GM12872 (cell line): ENCODE data around the gene AKAP6.

Experiments
- TF ChIP-seq, protein P1 (sequence below): IDR thresholded peaks from 3 replicates; pipeline ENCODE4 v1.5.1; 2011; ENCODE audit warnings: low read depth, mild to moderate bottlenecking, low read length, moderate library complexity; ENCODE audit not compliant: insufficient read depth

AKAP6 gene

DNA sequence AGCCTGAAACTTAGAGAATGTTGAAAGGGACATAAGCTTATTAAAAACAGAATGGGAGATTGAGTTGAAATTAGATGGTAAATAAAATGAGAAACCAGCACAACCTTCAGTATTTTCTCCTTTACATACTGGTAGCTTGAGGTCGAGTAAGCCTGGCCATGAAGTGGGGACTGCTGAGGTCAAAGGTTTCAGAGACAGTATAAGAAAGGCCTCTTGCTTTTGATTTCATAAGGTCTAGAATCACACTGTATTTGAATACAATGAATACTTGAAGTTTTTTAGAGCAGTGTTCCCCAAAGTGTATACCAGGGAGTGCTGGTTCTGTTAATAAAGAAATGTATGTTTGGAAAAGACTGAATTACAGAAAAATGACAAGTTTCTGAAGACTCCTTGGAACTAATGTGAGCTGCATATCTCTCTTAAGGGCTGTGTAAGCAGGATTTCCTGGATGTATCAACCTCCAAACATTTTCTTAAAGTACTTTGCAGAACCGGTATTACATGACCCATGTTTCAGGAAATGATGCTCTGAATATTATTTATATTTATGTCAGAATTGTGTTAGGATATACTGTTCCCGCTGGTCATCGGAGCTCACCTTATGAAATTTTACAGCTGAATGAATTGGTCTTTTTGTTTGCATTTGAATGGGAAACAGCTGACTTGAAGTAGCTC, 85.0 kb downstream of the AKAP6 start:
- TF ChIP-seq, protein P1, sequence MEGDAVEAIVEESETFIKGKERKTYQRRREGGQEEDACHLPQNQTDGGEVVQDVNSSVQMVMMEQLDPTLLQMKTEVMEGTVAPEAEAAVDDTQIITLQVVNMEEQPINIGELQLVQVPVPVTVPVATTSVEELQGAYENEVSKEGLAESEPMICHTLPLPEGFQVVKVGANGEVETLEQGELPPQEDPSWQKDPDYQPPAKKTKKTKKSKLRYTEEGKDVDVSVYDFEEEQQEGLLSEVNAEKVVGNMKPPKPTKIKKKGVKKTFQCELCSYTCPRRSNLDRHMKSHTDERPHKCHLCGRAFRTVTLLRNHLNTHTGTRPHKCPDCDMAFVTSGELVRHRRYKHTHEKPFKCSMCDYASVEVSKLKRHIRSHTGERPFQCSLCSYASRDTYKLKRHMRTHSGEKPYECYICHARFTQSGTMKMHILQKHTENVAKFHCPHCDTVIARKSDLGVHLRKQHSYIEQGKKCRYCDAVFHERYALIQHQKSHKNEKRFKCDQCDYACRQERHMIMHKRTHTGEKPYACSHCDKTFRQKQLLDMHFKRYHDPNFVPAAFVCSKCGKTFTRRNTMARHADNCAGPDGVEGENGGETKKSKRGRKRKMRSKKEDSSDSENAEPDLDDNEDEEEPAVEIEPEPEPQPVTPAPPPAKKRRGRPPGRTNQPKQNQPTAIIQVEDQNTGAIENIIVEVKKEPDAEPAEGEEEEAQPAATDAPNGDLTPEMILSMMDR = no peak

GRCh38 chr14:32414808-32415255, 85.7 kb downstream of the AKAP6 start:
- TF ChIP-seq, protein P1 = no peak

DNA sequence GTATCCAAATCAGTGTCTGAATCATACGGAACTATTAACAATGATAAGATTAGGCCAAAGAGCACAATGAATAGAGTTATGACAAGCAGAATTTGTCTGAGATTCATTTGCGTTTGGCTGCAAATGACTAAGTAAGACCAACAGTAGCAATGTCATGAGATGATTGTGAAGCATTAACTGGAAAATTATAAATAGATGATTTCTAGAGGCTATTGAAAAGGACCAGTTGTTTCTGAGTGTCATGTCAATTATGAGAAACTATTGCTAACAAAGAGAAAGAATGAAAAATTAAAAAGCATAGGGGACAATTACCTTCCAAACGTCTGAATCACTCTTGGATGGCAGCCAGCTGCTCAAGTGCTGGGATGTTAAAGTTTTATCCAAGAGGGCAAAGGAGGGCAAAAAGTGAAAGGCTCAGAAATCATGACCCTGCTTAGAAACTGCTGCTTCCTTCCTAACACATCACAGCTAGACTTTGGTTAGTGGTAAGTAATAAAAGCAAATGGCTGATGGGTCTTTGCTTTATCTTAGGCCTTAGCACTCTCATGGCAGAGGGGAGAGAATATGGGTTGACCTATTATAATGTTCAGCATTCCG, 89.0 kb downstream of the AKAP6 start:
- TF ChIP-seq, protein P1 = no peak

DNA sequence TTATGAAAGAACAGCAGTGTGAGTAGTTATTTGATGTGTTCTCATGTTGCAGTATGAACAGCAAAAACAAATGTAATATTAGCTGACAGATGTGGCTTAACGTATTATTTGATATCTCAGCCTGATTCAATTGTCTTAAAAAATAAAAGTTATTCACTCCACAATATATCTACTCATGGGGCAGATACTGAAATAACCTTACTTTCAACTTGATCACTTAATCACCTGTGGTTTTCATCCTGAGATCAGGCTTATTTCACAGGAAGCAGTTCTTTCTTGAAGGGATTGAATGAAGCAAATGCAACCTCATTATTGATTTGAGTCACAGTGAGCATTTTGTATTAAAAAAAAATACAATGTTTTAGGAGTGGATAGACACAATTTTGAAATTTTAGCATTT, 90.3 kb downstream of the AKAP6 start:
- TF ChIP-seq, protein P1 = no peak

- TF ChIP-seq, protein P1 = no peak
Observed at GRCh38 chr14:32421781-32422180, 92.7 kb downstream of the AKAP6 start.

GRCh38 chr14:32422440-32422839, 93.3 kb downstream of the AKAP6 start:
- TF ChIP-seq, protein P1 = no peak

- TF ChIP-seq, protein P1 = no peak
Observed at GRCh38 chr14:32426028-32426427, 96.9 kb downstream of the AKAP6 start.
